Measurements from ENCODE around the gene CHST2.

GRCh38 chr3:143173242-143173641, 53.7 kb downstream of the CHST2 start:
- TF ChIP-seq CTCF (IDR thresholded peaks at IDR 0.05), result no peak
- TF ChIP-seq POLR2AphosphoS5 (IDR thresholded peaks at IDR 0.05), result no peak
- no peak for TF ChIP-seq POLR2A (IDR thresholded peaks at IDR 0.05)
- TF ChIP-seq EP300 (IDR thresholded peaks at IDR 0.05), result no peak
